ENCODE data around the gene LRRC7.
A peak's percentile ranks its signal among the peaks of the same experiment; 100 is the strongest.

Gene LRRC7

GRCh38 chr1:70112838-70113237, 545.1 kb downstream of the LRRC7 start:
- DNase-seq: no peak

- no peak for DNase-seq
Measured at GRCh38 chr1:70115315-70115714, 547.6 kb downstream of the LRRC7 start.

- DNase-seq: no peak
Measured at GRCh38 chr1:70117046-70117445, 549.3 kb downstream of the LRRC7 start.

- no peak for DNase-seq
Measured at GRCh38 chr1:70134148-70134547, 566.4 kb downstream of the LRRC7 start.

- peak; percentile 45 for DNase-seq
Measured at GRCh38 chr1:70140343-70140742, 572.6 kb downstream of the LRRC7 start.

- no peak for DNase-seq
Measured at GRCh38 chr1:70140894-70141293, 573.2 kb downstream of the LRRC7 start.

- no peak for DNase-seq
Measured at GRCh38 chr1:70142075-70142474, 574.4 kb downstream of the LRRC7 start.

GRCh38 chr1:70143048-70143659, 575.4 kb downstream of the LRRC7 start:
- DNase-seq: no peak

GRCh38 chr1:70146488-70146887, 578.8 kb downstream of the LRRC7 start:
- DNase-seq: no peak

GRCh38 chr1:70150444-70150843, 582.7 kb downstream of the LRRC7 start:
- DNase-seq: no peak

GRCh38 chr1:70153739-70154138, 586.0 kb downstream of the LRRC7 start:
- DNase-seq: no peak

GRCh38 chr1:70156529-70157120, 588.9 kb downstream of the LRRC7 start:
- no peak for DNase-seq

GRCh38 chr1:70164350-70164749, 596.6 kb downstream of the LRRC7 start:
- DNase-seq: no peak

- no peak for DNase-seq
Measured at GRCh38 chr1:70168283-70168682, 600.6 kb downstream of the LRRC7 start.

- DNase-seq: no peak
Measured at GRCh38 chr1:70169018-70169839, 601.5 kb downstream of the LRRC7 start.

- DNase-seq: no peak
Measured at GRCh38 chr1:70171512-70171911, 603.8 kb downstream of the LRRC7 start.

All from NCI-H2227 treated with DMSO at 0.1 percent for 48 hours (cell line).